CD14-positive monocyte (primary cell): ENCODE results near the gene CCNG2. TPM values are rescaled to one million over a fixed set of nuclear protein-coding genes. Genes with fewer than 3 reads are reported as not detected.

Experiments
- DNase-seq, 3 donors: peaks; one replicate each; pipeline ENCODE4 v3.0.0-alpha.2; 2011 to 2022
- H2AFZ ChIP-seq: 2 replicates; pipeline ENCODE4 v1.6.0; 2012; ENCODE audit warnings: mild to moderate bottlenecking, low read depth, low read length, inconsistent platforms; ENCODE audit not compliant: insufficient read depth, poor library complexity, severe bottlenecking
- H3K27ac ChIP-seq, 2 donors: 1 replicate in 1 of 2; 2 replicates in 1 of 2; pipeline ENCODE4 v1.5.1; 2012 to 2013; ENCODE audit warnings: low read length in 2 of 2, control low read depth in 1 of 2, inconsistent platforms in 1 of 2, low read depth in 1 of 2, mild to moderate bottlenecking in 1 of 2
- H3K27me3 ChIP-seq, 2 donors: one replicate each; pipeline versions ENCODE4 v1.6.0 to v1.6.1; 2011 to 2013; ENCODE audit warnings: low read length in 2 of 2; ENCODE audit not compliant: control insufficient read depth in 2 of 2, insufficient read depth in 2 of 2
- H3K36me3 ChIP-seq, 2 donors: replicated peaks in 1 of 2; 1 replicate in 1 of 2; 2 replicates in 1 of 2; pipeline versions ENCODE4 v1.5.1 to v1.6.1; 2012 to 2013; ENCODE audit warnings: low read length in 2 of 2, control low read depth in 1 of 2, inconsistent platforms in 1 of 2, mild to moderate bottlenecking in 1 of 2; ENCODE audit not compliant: insufficient read depth in 2 of 2, control insufficient read depth in 1 of 2
- H3K4me1 ChIP-seq, 2 donors: 1 replicate in 1 of 2; 2 replicates in 1 of 2; pipeline versions ENCODE4 v1.5.1 to v1.6.1; 2012 to 2013; ENCODE audit warnings: low read length in 2 of 2, control low read depth in 1 of 2, inconsistent platforms in 1 of 2, mild to moderate bottlenecking in 1 of 2, moderate library complexity in 1 of 2; ENCODE audit not compliant: insufficient read depth in 2 of 2, control insufficient read depth in 1 of 2
- H3K4me2 ChIP-seq: replicated peaks from 2 replicates; pipeline ENCODE3; 2012; ENCODE audit warnings: low read length, moderate library complexity, mild to moderate bottlenecking; ENCODE audit not compliant: poor library complexity, severe bottlenecking; ENCODE audit errors: extremely low read depth
- H3K4me3 ChIP-seq, 3 experiments: fragments of 200-600 bp in 1 of 3; sonication (generic) in 1 of 3; replicated peaks in 1 of 3; 1 replicate in 2 of 3; 2 replicates in 1 of 3; pipeline ENCODE4 v1.5.1; 2011 to 2013; ENCODE audit warnings: low read length in 3 of 3, mild to moderate bottlenecking in 3 of 3, control low read depth in 2 of 3, low read depth in 2 of 3, inconsistent platforms in 1 of 3, moderate library complexity in 1 of 3
- H3K79me2 ChIP-seq: 2 replicates; pipeline ENCODE4 v1.6.0; 2012; ENCODE audit warnings: mild to moderate bottlenecking, control low read depth, inconsistent platforms, low read length, moderate library complexity; ENCODE audit not compliant: insufficient read depth
- H3K9ac ChIP-seq: 2 replicates; pipeline ENCODE4 v1.6.0; 2017; ENCODE audit warnings: low read length, mild to moderate bottlenecking; ENCODE audit not compliant: insufficient read depth, poor library complexity, severe bottlenecking
- H3K9me3 ChIP-seq, 2 donors: replicated peaks in 1 of 2; 1 replicate in 1 of 2; 2 replicates in 1 of 2; pipeline versions ENCODE4 v1.5.1 to v1.6.1; 2012 to 2013; ENCODE audit warnings: low read length in 2 of 2, control low read depth in 1 of 2; ENCODE audit not compliant: control insufficient read depth in 1 of 2, insufficient read depth in 1 of 2
- H4K20me1 ChIP-seq: 2 replicates; pipeline ENCODE4 v1.6.0; 2012; ENCODE audit warnings: mild to moderate bottlenecking, low read length, control low read depth, moderate library complexity; ENCODE audit not compliant: insufficient read depth
- H3K27ac Mint-ChIP-seq, 7 donors: one replicate each; pipeline ENCODE4 v1.8.0; 2020; ENCODE audit warnings: mild to moderate bottlenecking in 7 of 7, mixed read lengths in 7 of 7, moderate library complexity in 6 of 7, inconsistent platforms in 2 of 7
- H3K27me3 Mint-ChIP-seq, 3 donors: one replicate each; pipeline ENCODE4 v1.8.0; 2021 to 2022; ENCODE audit warnings: low read depth in 3 of 3, mild to moderate bottlenecking in 3 of 3, mixed read lengths in 3 of 3, moderate library complexity in 3 of 3, inconsistent platforms in 1 of 3
- H3K36me3 Mint-ChIP-seq, 2 donors: one replicate each; pipeline ENCODE4 v1.8.0; 2020; ENCODE audit warnings: mixed read lengths in 2 of 2, inconsistent platforms in 1 of 2, mild to moderate bottlenecking in 1 of 2
- H3K4me1 Mint-ChIP-seq: one replicate; pipeline ENCODE4 v1.8.0; 2020; ENCODE audit warnings: mild to moderate bottlenecking, mixed read lengths
- H3K4me3 Mint-ChIP-seq, 2 donors: one replicate each; pipeline ENCODE4 v1.8.0; 2020; ENCODE audit warnings: mild to moderate bottlenecking in 2 of 2, mixed read lengths in 2 of 2, moderate library complexity in 1 of 2
- H3K9me3 Mint-ChIP-seq, 7 donors: one replicate each; pipeline ENCODE4 v1.8.0; 2020 to 2022; ENCODE audit warnings: mixed read lengths in 7 of 7, mild to moderate bottlenecking in 6 of 7, moderate library complexity in 6 of 7, inconsistent platforms in 2 of 7
- CTCF ChIP-seq: fragments of 200-600 bp; IDR thresholded peaks from one replicate; pipeline ENCODE4 v1.8.0; 2022; ENCODE audit warnings: antibody characterized with exemption, mild to moderate bottlenecking
- WGBS: methylation state at CpG from one replicate; pipeline ENCODE4 v1.1.5; 2013; ENCODE audit warnings: missing lambda C conversion rate; ENCODE audit not compliant: insufficient coverage; 5-methylcytosine and 5-hydroxymethylcytosine counted together
- intact Hi-C, 2 donors: fragments of 100-400 bp; cut with micrococcal nuclease; formaldehyde crosslinking; loops; one replicate each; pipeline versions ENCODE4 v1.15.0 to v1.15.1; 2023
- polyA plus RNA-seq, 3 donors: library from polyadenylated mRNA; depleted of rRNA in 1 of 3; unstranded in 2 of 3; stranded (reverse) in 1 of 3; fragments of 300-500 nt in 2 of 3; fragments of >200 nt in 1 of 3; fragmentation: Illumina TruSeq in 2 of 3; gene quantifications; 1 replicate in 2 of 3; 2 replicates in 1 of 3; pipeline ENCODE4 v1.2.3, GENCODE V29; 2012 to 2021

CCNG2 gene
- polyA plus RNA-seq, 3 donors: 17.6 to 26.4 (median 23.3) TPM

DNA sequence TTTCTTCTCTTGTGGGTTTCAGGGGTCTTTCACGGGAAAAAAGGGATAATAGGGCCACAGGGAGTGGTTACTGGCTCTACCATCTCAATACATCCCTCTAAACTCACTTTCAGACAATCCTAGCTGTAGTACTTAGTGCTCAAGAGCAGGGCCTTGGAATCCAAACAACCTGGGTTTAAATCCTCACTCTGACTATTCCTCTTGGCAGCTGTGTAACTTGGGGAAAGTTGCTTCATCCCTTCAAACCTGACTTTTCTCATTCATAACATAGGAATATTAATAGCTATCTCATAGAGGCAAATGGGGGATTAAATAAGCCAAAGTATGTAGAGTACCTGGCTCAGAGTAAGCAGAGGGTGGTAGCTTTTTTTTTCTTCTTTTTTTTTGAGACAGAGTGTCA, 32.4 kb downstream of the CCNG2 start:
- intact Hi-C loops: no loop called here
- no peak overlapping the region for H3K27ac Mint-ChIP-seq
- no peaks in the 10 kb centered on the region for H3K9me3 ChIP-seq

GRCh38 chr4:77190053-77190452, 33.0 kb downstream of the CCNG2 start:
- no peak overlapping the region for H3K4me2 ChIP-seq

More for the DNA sequence above, 32.4 kb downstream of the CCNG2 start:
- no peaks in the 10 kb centered on the region for H3K36me3 Mint-ChIP-seq
- H3K4me3 ChIP-seq: no peak overlapping the region
- no peaks in the 10 kb centered on the region for H3K27me3 ChIP-seq
- H4K20me1 ChIP-seq: no peaks in the 10 kb centered on the region
- peaks cover 23% of the 10 kb centered on the region for H3K4me1 Mint-ChIP-seq
- no peak overlapping the region for H3K27ac ChIP-seq
- H3K79me2 ChIP-seq: no peaks in the 10 kb centered on the region
- no peak overlapping the region for H3K9ac ChIP-seq
- no CpG with 5 or more reads among the region's 1 CpG for WGBS
- no peak for DNase-seq
- no peaks in the 10 kb centered on the region for H3K9me3 Mint-ChIP-seq
- TF ChIP-seq CTCF: no peak
- H3K4me2 ChIP-seq: no peak overlapping the region
- peaks cover 17 to 23% of the 10 kb centered on the region in 2 donors for H3K4me1 ChIP-seq
- no peak overlapping the region for H2AFZ ChIP-seq
- H3K4me3 Mint-ChIP-seq: no peak overlapping the region
- H3K36me3 ChIP-seq: no peaks in the 10 kb centered on the region
- H3K27me3 Mint-ChIP-seq: no peaks in the 10 kb centered on the region

More at GRCh38 chr4:77190053-77190452, 33.0 kb downstream of the CCNG2 start:
- TF ChIP-seq CTCF: no peak
- Histone ChIP-seq H3K4me1 (peaks cover 23 to 28% of the 10 kb centered on the region in 2 donors), H3K9me3 (no peaks in the 10 kb centered on the region), H3K27me3 (no peaks in the 10 kb centered on the region), H3K4me3 (no peak overlapping the region), H3K36me3 (no peaks in the 10 kb centered on the region), H4K20me1 (no peaks in the 10 kb centered on the region), H3K79me2 (no peaks in the 10 kb centered on the region), H3K27ac (no peak overlapping the region), H2AFZ (no peak overlapping the region), H3K9ac (no peak overlapping the region)
- Mint-ChIP-seq H3K27me3 (no peaks in the 10 kb centered on the region), H3K27ac (no peak overlapping the region), H3K36me3 (no peaks in the 10 kb centered on the region), H3K4me3 (no peak overlapping the region), H3K4me1 (peaks cover 29% of the 10 kb centered on the region), H3K9me3 (no peaks in the 10 kb centered on the region)
- DNase-seq: no peak
- intact Hi-C loops: loop anchor here (5.0 kb wide), 2 partner anchors 33 to 113 kb away; partner anchors contain the start of genes CCNG2 (in 1 of the 2) and CCNI (in 1 of the 2)
- WGBS: 100% methylated on average over 1 of the region's 1 CpG
